GM12878 (cell line): ENCODE results near the gene SIMC1. TPM values are rescaled to one million over a fixed set of nuclear protein-coding genes. Genes with fewer than 3 reads are reported as not detected.
"Not testable (repeated sequence)": the region's sequence is repeated elsewhere in the genome, so short reads cannot be mapped to it uniquely, and the experiment has no call there.

Experiments used
- ATAC-seq: fragments of 200-7000 bp; cut with Tn5 transposase; 3 replicates; pipeline ENCODE4 v1.9.1; 2020; ENCODE audit warnings: mild to moderate bottlenecking, moderate library complexity
- BruUV-seq: library from RNA; stranded (reverse); fragments of 400-500 nt; replicated peaks from 2 replicates; lab custom pipeline; 2021; lab: Mats Ljungman, UMichigan
- CTCF ChIA-PET: fragments of 300-600 bp; sonication (Branson Sonifier 250); formaldehyde crosslinking; extraction: SDS; loops from one replicate; lab custom pipeline; 2021; ENCODE audit warnings: inconsistent platforms; lab: Yijun Ruan, JAX
- POLR2A ChIA-PET: fragments of 350-600 bp; formaldehyde crosslinking; extraction: SDS; loops from one replicate; lab custom pipeline; 2021; ENCODE audit warnings: inconsistent platforms; lab: Charles Lee
- RAD21 ChIA-PET: fragments of 300-600 bp; sonication (Branson Sonifier 250); formaldehyde crosslinking; loops from one replicate; lab custom pipeline; 2023; ENCODE audit warnings: antibody characterized with exemption; ENCODE audit not compliant: unreplicated experiment; lab: Charles Lee
- SMC1A ChIA-PET: fragments of 300-600 bp; sonication (Branson Sonifier 250); formaldehyde crosslinking; loops from one replicate; lab custom pipeline; 2023; ENCODE audit not compliant: unreplicated experiment, uncharacterized antibody; lab: Charles Lee
- DNase-seq: peaks from one replicate; pipeline ENCODE4 v3.0.0-alpha.2; 2011; ENCODE audit warnings: low read depth, low spot score
- FAIRE-seq: peaks from 3 replicates; lab custom pipeline; 2011; peaks lifted over from hg19 to GRCh38; lab: Jason Lieb, UNC
- H2AFZ ChIP-seq: 2 replicates; pipeline ENCODE4 v1.6.0; 2011; ENCODE audit warnings: low read depth, low read length, control low read depth; ENCODE audit not compliant: control insufficient read depth
- H3K27ac ChIP-seq: 2 replicates; pipeline ENCODE4 v1.5.1; 2011; ENCODE audit warnings: control low read depth; ENCODE audit not compliant: control insufficient read depth, insufficient read depth
- H3K27me3 ChIP-seq, 2 experiments: replicated peaks in 1 of 2; 2 replicates each; pipeline versions ENCODE4 v1.6.0 to v1.6.1; 2011; ENCODE audit warnings: low read length in 1 of 2; ENCODE audit not compliant: control insufficient read depth in 2 of 2, insufficient read depth in 2 of 2
- H3K36me3 ChIP-seq, 2 experiments: 2 replicates each; pipeline ENCODE4 v1.5.1; 2011; ENCODE audit warnings: low read length in 1 of 2; ENCODE audit not compliant: control insufficient read depth in 2 of 2, insufficient read depth in 2 of 2
- H3K4me1 ChIP-seq: 2 replicates; pipeline ENCODE4 v1.6.1; 2011; ENCODE audit warnings: mild to moderate bottlenecking, low read length, moderate library complexity, mixed read lengths; ENCODE audit not compliant: control insufficient read depth, insufficient read depth
- H3K4me2 ChIP-seq: 2 replicates; pipeline ENCODE4 v1.6.0; 2011; ENCODE audit warnings: control low read depth; ENCODE audit not compliant: control insufficient read depth, insufficient read depth
- H3K4me3 ChIP-seq: fragments of 200-600 bp; sonication (generic); 2 replicates; pipeline ENCODE4 v1.5.1; 2016
- H3K79me2 ChIP-seq: 2 replicates; pipeline ENCODE4 v1.6.0; 2011; ENCODE audit warnings: low read length; ENCODE audit not compliant: control insufficient read depth, insufficient read depth
- H3K9ac ChIP-seq: 2 replicates; pipeline ENCODE4 v1.8.0; 2011; ENCODE audit warnings: low read length, control low read depth, mixed read lengths; ENCODE audit not compliant: control insufficient read depth, insufficient read depth
- H3K9me3 ChIP-seq: replicated peaks from 3 replicates; pipeline ENCODE4 v1.5.1; 2011; ENCODE audit warnings: mild to moderate bottlenecking, low read length; ENCODE audit not compliant: control insufficient read depth, insufficient read depth
- H4K20me1 ChIP-seq: 2 replicates; pipeline ENCODE4 v1.6.0; 2011; ENCODE audit not compliant: control insufficient read depth, insufficient read depth
- ATF7 ChIP-seq: fragments of 450-650 bp; IDR thresholded peaks from 2 replicates; pipeline ENCODE4 v1.6.1; 2016; ENCODE audit warnings: low read depth, mild to moderate bottlenecking
- CHD1 ChIP-seq: IDR thresholded peaks from 2 replicates; pipeline ENCODE4 v1.6.1; 2012; ENCODE audit warnings: low read depth, low read length, improper control_type of control experiment
- HDAC2 ChIP-seq: fragments of 200-600 bp; sonication (generic); IDR thresholded peaks from 2 replicates; pipeline ENCODE4 v1.6.1; 2017
- JUND ChIP-seq: IDR thresholded peaks from 2 replicates; pipeline ENCODE4 v1.6.1; 2012; ENCODE audit warnings: low read depth, mild to moderate bottlenecking, low read length, improper control_type of control experiment, moderate library complexity
- POLR2AphosphoS2 ChIP-seq: IDR thresholded peaks from 2 replicates; pipeline ENCODE4 v1.6.1; 2011; ENCODE audit warnings: low read depth, mild to moderate bottlenecking, low read length, improper control_type of control experiment, moderate library complexity
- RAD21 ChIP-seq: IDR thresholded peaks from 2 replicates; pipeline ENCODE4 v1.6.1; 2011; ENCODE audit warnings: mild to moderate bottlenecking, low read depth, low read length, moderate library complexity; ENCODE audit not compliant: insufficient read depth
- RFX5 ChIP-seq: IDR thresholded peaks from 2 replicates; pipeline ENCODE4 v1.6.1; 2011; ENCODE audit warnings: low read depth, low read length, improper control_type of control experiment
- SMC3 ChIP-seq: IDR thresholded peaks from 2 replicates; pipeline ENCODE4 v1.6.1; 2011; ENCODE audit warnings: low read length, improper control_type of control experiment, borderline replicate concordance
- WGBS: methylation state at CpG from one replicate; pipeline ENCODE4 v1.1.6; 2016; ENCODE audit warnings: low lambda C conversion rate; ENCODE audit not compliant: insufficient replicate concordance, insufficient coverage; ENCODE audit errors: missing lambda C conversion rate; 5-methylcytosine and 5-hydroxymethylcytosine counted together
- in situ Hi-C: fragments of 300-500 bp; cut with MboI; formaldehyde crosslinking; loops from 9 replicates; pipeline ENCODE4 v1.14.3; 2018; ENCODE audit warnings: mixed read lengths
- intact Hi-C: fragments of 100-400 bp; cut with micrococcal nuclease; formaldehyde crosslinking; loops from one replicate; pipeline ENCODE4 v1.14.2; 2022; ENCODE audit not compliant: unreplicated experiment
- polyA plus RNA-seq, 11 experiments: library from polyadenylated mRNA; depleted of rRNA in 4 of 11; unstranded in 6 of 11; stranded (reverse) in 5 of 11; fragments of >200 nt; fragmentation: Nextera tagmentation in 4 of 11; fragmentation: Illumina TruSeq in 1 of 11; extraction: Ambion mirVana in 4 of 11; extraction: Trizol in 1 of 11; gene quantifications; 1 replicate in 1 of 11; 2 replicates in 10 of 11; pipeline versions ENCODE4 v1.2.1 to v1.2.3, GENCODE V29; 2011 to 2016; ENCODE audit warnings: inconsistent platforms in 2 of 11, missing spikeins in 2 of 11, low read depth in 1 of 11
- total RNA-seq, 4 experiments: library from RNA; depleted of rRNA in 3 of 4; stranded (reverse); fragments of >200 nt in 3 of 4; fragmentation: Illumina TruSeq in 1 of 4; extraction: Trizol in 1 of 4; gene quantifications; 2 replicates each; pipeline versions ENCODE4 v1.2.1 to v1.2.3, GENCODE V29; 2013 to 2021
- TF ChIP-seq, protein P1 (sequence below): fragments of 450-650 bp; IDR thresholded peaks from 2 replicates; pipeline ENCODE4 v1.6.1; 2016; ENCODE audit warnings: mild to moderate bottlenecking
- TF ChIP-seq, protein P2 (sequence below): fragments of 450-650 bp; IDR thresholded peaks from 2 replicates; pipeline ENCODE4 v1.6.1; 2017; ENCODE audit warnings: low read depth, mild to moderate bottlenecking, moderate library complexity

SIMC1 gene
- total and polyA plus RNA-seq, 10 of the 15 experiments (the other 5 are each of a cell fraction or from before 2014, with no cell fraction given), result 3.0 to 16.5 (median 10.4) TPM

DNA sequence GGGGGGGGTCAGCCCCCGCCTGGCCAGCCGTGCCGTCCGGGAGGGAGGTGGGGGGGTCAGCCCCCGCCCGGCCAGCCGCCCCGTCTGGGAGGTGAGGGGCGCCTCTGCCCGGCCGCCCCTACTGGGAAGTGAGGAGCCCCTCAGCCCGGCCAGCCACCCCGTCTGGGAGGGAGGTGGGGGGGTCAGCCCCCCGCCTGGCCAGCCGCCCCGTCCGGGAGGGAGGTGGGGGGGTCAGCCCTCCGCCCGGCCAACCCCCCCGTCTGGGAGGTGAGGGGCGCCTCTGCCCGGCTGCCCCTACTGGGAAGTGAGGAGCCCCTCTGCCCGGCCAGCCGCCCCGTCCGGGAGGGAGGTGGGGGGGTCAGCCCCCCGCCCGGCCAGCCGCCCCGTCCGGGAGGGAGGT lies 67.1 kb downstream of the SIMC1 start:
- H3K4me1 ChIP-seq, H3K27ac ChIP-seq, BruUV-seq, POLR2A ChIA-PET, ATAC-seq, RAD21 ChIA-PET, DNase-seq, H3K27me3 ChIP-seq, H3K79me2 ChIP-seq, in situ Hi-C loops, H3K9ac ChIP-seq, SMC1A ChIA-PET, H3K9me3 ChIP-seq, H3K36me3 ChIP-seq, H2AFZ ChIP-seq, intact Hi-C loops, FAIRE-seq, H4K20me1 ChIP-seq, H3K4me3 ChIP-seq, H3K4me2 ChIP-seq, CTCF ChIA-PET: not testable (repeated sequence)
- 100% methylated on average over 3 of the region's 31 CpGs for WGBS

DNA sequence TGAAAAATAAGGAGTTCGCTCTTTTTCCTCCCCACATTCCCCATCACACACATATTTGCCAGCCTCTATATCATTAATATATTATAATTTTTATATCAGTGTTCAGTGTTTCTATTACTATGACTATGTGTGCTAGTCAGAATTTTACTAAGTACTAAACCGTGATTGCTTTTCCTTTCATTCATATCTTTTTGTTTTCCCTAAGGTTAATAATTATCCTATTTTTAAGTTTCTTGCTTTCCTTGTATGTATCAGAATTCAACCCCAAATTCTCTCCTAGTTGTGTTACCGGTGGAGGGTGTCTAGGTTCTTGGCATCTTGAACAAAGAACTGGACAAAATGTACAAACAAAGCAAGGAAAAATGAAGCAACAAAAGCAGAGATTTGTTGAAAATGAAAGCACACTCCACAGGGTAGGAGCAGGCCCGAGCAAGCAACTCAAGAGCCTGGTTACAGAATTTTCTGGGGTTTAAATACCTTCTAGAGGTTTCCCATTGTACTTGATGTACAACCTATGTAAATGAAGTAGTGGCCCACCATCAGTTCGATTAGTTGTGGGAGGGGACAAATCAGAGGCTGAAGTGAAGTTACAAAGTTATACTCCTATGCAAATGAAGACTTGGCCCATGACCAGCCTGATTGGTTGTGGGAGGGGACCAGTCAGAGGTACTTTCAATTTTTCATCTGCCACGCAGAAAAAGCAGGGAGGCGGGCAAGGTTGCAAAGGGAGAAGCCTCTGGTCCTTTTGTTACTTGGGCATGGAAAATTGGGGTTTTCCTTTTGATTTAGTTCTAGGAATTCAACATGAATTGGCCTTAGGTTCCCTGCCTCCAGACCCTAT lies 79.5 kb downstream of the SIMC1 start:
- H3K9ac ChIP-seq, result no peak overlapping the region
- H3K4me1 ChIP-seq, result no peaks in the 10 kb centered on the region
- TF ChIP-seq SMC3, result no peak
- no peak for TF ChIP-seq RAD21
- no peak for TF ChIP-seq HDAC2
- no peak for TF ChIP-seq RFX5
- TF ChIP-seq, protein P1, sequence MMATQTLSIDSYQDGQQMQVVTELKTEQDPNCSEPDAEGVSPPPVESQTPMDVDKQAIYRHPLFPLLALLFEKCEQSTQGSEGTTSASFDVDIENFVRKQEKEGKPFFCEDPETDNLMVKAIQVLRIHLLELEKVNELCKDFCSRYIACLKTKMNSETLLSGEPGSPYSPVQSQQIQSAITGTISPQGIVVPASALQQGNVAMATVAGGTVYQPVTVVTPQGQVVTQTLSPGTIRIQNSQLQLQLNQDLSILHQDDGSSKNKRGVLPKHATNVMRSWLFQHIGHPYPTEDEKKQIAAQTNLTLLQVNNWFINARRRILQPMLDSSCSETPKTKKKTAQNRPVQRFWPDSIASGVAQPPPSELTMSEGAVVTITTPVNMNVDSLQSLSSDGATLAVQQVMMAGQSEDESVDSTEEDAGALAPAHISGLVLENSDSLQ, result no peak
- no peak for TF ChIP-seq JUND
- TF ChIP-seq, protein P2, sequence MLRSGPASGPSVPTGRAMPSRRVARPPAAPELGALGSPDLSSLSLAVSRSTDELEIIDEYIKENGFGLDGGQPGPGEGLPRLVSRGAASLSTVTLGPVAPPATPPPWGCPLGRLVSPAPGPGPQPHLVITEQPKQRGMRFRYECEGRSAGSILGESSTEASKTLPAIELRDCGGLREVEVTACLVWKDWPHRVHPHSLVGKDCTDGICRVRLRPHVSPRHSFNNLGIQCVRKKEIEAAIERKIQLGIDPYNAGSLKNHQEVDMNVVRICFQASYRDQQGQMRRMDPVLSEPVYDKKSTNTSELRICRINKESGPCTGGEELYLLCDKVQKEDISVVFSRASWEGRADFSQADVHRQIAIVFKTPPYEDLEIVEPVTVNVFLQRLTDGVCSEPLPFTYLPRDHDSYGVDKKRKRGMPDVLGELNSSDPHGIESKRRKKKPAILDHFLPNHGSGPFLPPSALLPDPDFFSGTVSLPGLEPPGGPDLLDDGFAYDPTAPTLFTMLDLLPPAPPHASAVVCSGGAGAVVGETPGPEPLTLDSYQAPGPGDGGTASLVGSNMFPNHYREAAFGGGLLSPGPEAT, result no peak
- TF ChIP-seq POLR2AphosphoS2, result no peak
- TF ChIP-seq ATF7, result no peak
- TF ChIP-seq CHD1, result no peak
- H2AFZ ChIP-seq, result no peak overlapping the region
- SMC1A ChIA-PET, result no interaction called here
- RAD21 ChIA-PET, result no interaction called here
- H3K79me2 ChIP-seq, result no peaks in the 10 kb centered on the region
- H3K4me3 ChIP-seq, result no peak overlapping the region
- peaks cover 0 to 5% of the 10 kb centered on the region in 2 experiments; a peak in 1 of 4 replicates for H3K36me3 ChIP-seq
- BruUV-seq, result no TSS peak
- ATAC-seq (no peak), DNase-seq (no peak), FAIRE-seq (no peak)
- POLR2A ChIA-PET, result no interaction called here
- intact Hi-C loops (no loop called here), in situ Hi-C loops (no loop called here)
- H3K9me3 ChIP-seq, result no peaks in the 10 kb centered on the region
- no peaks in the 10 kb centered on the region for H3K27me3 ChIP-seq
- WGBS, result 79% methylated on average over 7 of the region's 7 CpGs
- H4K20me1 ChIP-seq, result no peaks in the 10 kb centered on the region
- H3K27ac ChIP-seq, result no peak overlapping the region
- H3K4me2 ChIP-seq, result no peak overlapping the region
- CTCF ChIA-PET, result no interaction called here
